HepG2 (cell line): ENCODE data around the gene ADH4. TPM values are rescaled to one million over a fixed set of nuclear protein-coding genes. Genes with fewer than 3 reads are reported as not detected.

Experiments
- ATAC-seq: fragments of 200-7000 bp; cut with Tn5 transposase; 3 replicates; pipeline ENCODE4 v1.9.1; 2020; ENCODE audit warnings: mild to moderate bottlenecking, moderate library complexity
- Bru-seq: library from RNA; stranded (reverse); fragments of 400-500 nt; gene quantifications from one replicate; lab custom pipeline; 2021; lab: Mats Ljungman, UMichigan
- BruChase-seq, 2 experiments: library from RNA; stranded (reverse); fragments of 400-500 nt; gene quantifications; one replicate each; lab custom pipeline; 2021; lab: Mats Ljungman, UMichigan
- BruUV-seq: library from RNA; stranded (reverse); fragments of 400-500 nt; replicated peaks from 2 replicates; lab custom pipeline; 2021; lab: Mats Ljungman, UMichigan
- CTCF ChIA-PET: fragments of 300-600 bp; formaldehyde crosslinking; extraction: SDS; loops from one replicate; lab custom pipeline; 2021; ENCODE audit warnings: low total read pairs, inconsistent platforms, low intra/inter-chr PET ratio; lab: Yijun Ruan, JAX
- POLR2A ChIA-PET: fragments of 350-600 bp; sonication (Branson Sonifier 250); formaldehyde crosslinking; loops from one replicate; lab custom pipeline; 2020; ENCODE audit warnings: antibody characterized with exemption, inconsistent platforms; lab: Yijun Ruan, JAX
- DNase-seq: peaks from one replicate; pipeline ENCODE4 v3.0.0-alpha.2; 2015; ENCODE audit warnings: low spot score
- FAIRE-seq: peaks from 3 replicates; lab custom pipeline; 2011; peaks lifted over from hg19 to GRCh38; lab: Jason Lieb, UNC
- H2AFZ ChIP-seq: one replicate; pipeline ENCODE4 v1.6.1; 2011; ENCODE audit warnings: low read length, inconsistent platforms
- H3K27ac ChIP-seq: fragments of 300-600 bp; 3 replicates; pipeline ENCODE4 v1.8.0; 2011; ENCODE audit warnings: mixed run types, mild to moderate bottlenecking, mixed read lengths, low read length, inconsistent platforms; ENCODE audit not compliant: insufficient read depth; ENCODE audit errors: extremely low read length
- H3K27me3 ChIP-seq, 2 experiments: fragments of 200-600 bp in 1 of 2; 2 replicates in 1 of 2; 3 replicates in 1 of 2; pipeline versions ENCODE4 v1.6.0 to v1.8.0; 2011; ENCODE audit warnings: low read length in 2 of 2, mild to moderate bottlenecking in 2 of 2, moderate library complexity in 2 of 2, inconsistent platforms in 1 of 2; ENCODE audit not compliant: insufficient read depth in 2 of 2, control insufficient read depth in 1 of 2
- H3K36me3 ChIP-seq, 2 experiments: fragments of 200-600 bp in 1 of 2; replicated peaks in 1 of 2; 2 replicates in 1 of 2; 3 replicates in 1 of 2; pipeline versions ENCODE4 v1.5.1 to v1.8.0; 2011; ENCODE audit warnings: low read length in 2 of 2, inconsistent platforms in 1 of 2; ENCODE audit not compliant: insufficient read depth in 2 of 2, control insufficient read depth in 1 of 2
- H3K4me1 ChIP-seq: 2 replicates; pipeline ENCODE4 v1.5.1; 2012; ENCODE audit warnings: low read length, inconsistent platforms; ENCODE audit not compliant: insufficient read depth
- H3K4me2 ChIP-seq: 2 replicates; pipeline ENCODE4 v1.6.0; 2011; ENCODE audit warnings: low read depth, low read length, inconsistent platforms
- H3K4me3 ChIP-seq, 3 experiments: fragments of 200-600 bp in 1 of 3; sonication (generic), shearing (Covaris generic) in 1 of 3; replicated peaks in 1 of 3; 2 replicates each; pipeline ENCODE4 v1.5.1; 2011 to 2016; ENCODE audit warnings: low read length in 3 of 3, inconsistent platforms in 2 of 3, low read depth in 2 of 3, mild to moderate bottlenecking in 2 of 3, control low read depth in 1 of 3, mixed read lengths in 1 of 3; ENCODE audit not compliant: insufficient read depth in 1 of 3
- H3K79me2 ChIP-seq: one replicate; pipeline ENCODE4 v1.6.1; 2011; ENCODE audit warnings: low read length, inconsistent platforms; ENCODE audit not compliant: insufficient read depth
- H3K9ac ChIP-seq: 2 replicates; pipeline ENCODE4 v1.6.0; 2011; ENCODE audit warnings: mild to moderate bottlenecking, low read depth, low read length, inconsistent platforms; ENCODE audit not compliant: insufficient read depth
- H3K9me3 ChIP-seq: 2 replicates; pipeline ENCODE4 v1.5.1; 2012; ENCODE audit warnings: mild to moderate bottlenecking, low read length
- H4K20me1 ChIP-seq: 2 replicates; pipeline ENCODE4 v1.6.0; 2011; ENCODE audit warnings: inconsistent platforms, mild to moderate bottlenecking, low read length, moderate library complexity; ENCODE audit not compliant: insufficient read depth
- HIVEP1 ChIP-seq: sonication (generic); formaldehyde crosslinking; IDR thresholded peaks from 2 replicates; pipeline ENCODE4 v1.4.0; 2020; ENCODE audit warnings: mild to moderate bottlenecking, missing genetic modification reagents
- HOXA5 ChIP-seq: sonication (generic); formaldehyde crosslinking; IDR thresholded peaks from 2 replicates; pipeline ENCODE4 v1.4.0; 2020; ENCODE audit warnings: missing genetic modification reagents
- ZNF564 ChIP-seq: sonication (generic); formaldehyde crosslinking; IDR thresholded peaks from 2 replicates; pipeline ENCODE4 v1.8.1; 2023; ENCODE audit warnings: mild to moderate bottlenecking, missing genetic modification reagents
- ZNF605 ChIP-seq: sonication (generic); formaldehyde crosslinking; IDR thresholded peaks from 2 replicates; pipeline ENCODE4 v1.8.0; 2022; ENCODE audit warnings: mild to moderate bottlenecking, missing genetic modification reagents
- ZNF775 ChIP-seq: sonication (generic); formaldehyde crosslinking; IDR thresholded peaks from 2 replicates; pipeline ENCODE4 v1.4.0; 2020; ENCODE audit warnings: missing genetic modification reagents, mild to moderate bottlenecking, moderate library complexity, borderline replicate concordance
- ZSCAN31 ChIP-seq: sonication (generic); formaldehyde crosslinking; IDR thresholded peaks from 2 replicates; pipeline ENCODE4 v1.5.0; 2020; ENCODE audit warnings: low read depth, mild to moderate bottlenecking, missing genetic modification reagents
- WGBS: methylation state at CpG from one replicate; pipeline ENCODE4 v1.1.6; 2017; ENCODE audit warnings: low lambda C conversion rate; 5-methylcytosine and 5-hydroxymethylcytosine counted together
- in situ Hi-C: cut with HindIII; loops from 2 replicates; pipeline ENCODE4 v1.10.0; 2017; ENCODE audit warnings: low pct_unique_long_range_greater_than_20kb; ENCODE audit not compliant: extremely low pct_ligation_motif_present
- intact Hi-C: fragments of 100-400 bp; cut with micrococcal nuclease; formaldehyde crosslinking; loops from one replicate; pipeline ENCODE4 v1.10.0; 2022; ENCODE audit not compliant: unreplicated experiment
- long read RNA-seq, 2 experiments: library from RNA in 1 of 2; library from polyadenylated mRNA in 1 of 2; stranded (forward) in 1 of 2; unstranded in 1 of 2; transcript quantifications; one replicate each; pipeline ENCODE4 v2.0.0, GENCODE V29; 2019 to 2022
- polyA minus RNA-seq, 3 experiments: library from RNA; depleted of rRNA, polyadenylated mRNA; stranded (reverse); fragments of >200 nt; gene quantifications; 2 replicates each; pipeline ENCODE4 v1.2.3, GENCODE V29; 2011; ENCODE audit warnings: low replicate concordance in 1 of 3
- polyA plus RNA-seq, 8 experiments: library from polyadenylated mRNA; depleted of rRNA in 3 of 8; stranded (reverse) in 7 of 8; unstranded in 1 of 8; fragments of >200 nt; fragmentation: Illumina TruSeq in 4 of 8; extraction: Trizol in 4 of 8; gene quantifications; 2 replicates each; pipeline versions ENCODE4 v1.2.1 to v1.2.3, GENCODE V29; 2011 to 2016; ENCODE audit warnings: low read depth in 4 of 8, missing spikeins in 1 of 8, mixed read lengths in 1 of 8; ENCODE audit not compliant: insufficient read depth in 1 of 8
- total RNA-seq, 5 experiments: library from RNA; depleted of rRNA; stranded (reverse); fragments of >200 nt; fragmentation: Illumina TruSeq; extraction: Trizol; gene quantifications; 2 replicates each; pipeline ENCODE4 v1.2.3, GENCODE V29; 2016; ENCODE audit warnings: low read depth in 1 of 5
- TF ChIP-seq, protein P1 (sequence below): sonication (generic); formaldehyde crosslinking; IDR thresholded peaks from 2 replicates; pipeline ENCODE4 v1.4.0; 2020; ENCODE audit warnings: missing genetic modification reagents
- TF ChIP-seq, protein P2 (sequence below): sonication (generic); formaldehyde crosslinking; IDR thresholded peaks from 2 replicates; pipeline ENCODE4 v1.4.0; 2020; ENCODE audit warnings: missing genetic modification reagents
- TF ChIP-seq, protein P3 (sequence below): sonication (generic); formaldehyde crosslinking; IDR thresholded peaks from 2 replicates; pipeline ENCODE4 v1.4.0; 2020; ENCODE audit warnings: missing genetic modification reagents, borderline replicate concordance

Gene ADH4
- 31.1 and 50.3 TPM in 2 replicates for total RNA-seq (2016; rRNA removed; fragmentation: Illumina TruSeq; extraction: Trizol)
- total RNA-seq (2016; cell fraction: cytosol; rRNA removed; fragmentation: Illumina TruSeq; extraction: Trizol; ENCODE audit: low read depth): 6.6 and 7.8 TPM in 2 replicates
- total RNA-seq (2016; cell fraction: insoluble cytoplasmic fraction; rRNA removed; fragmentation: Illumina TruSeq; extraction: Trizol): 31.9 and 48.4 TPM in 2 replicates
- 13.2 and 14.5 TPM in 2 replicates for total RNA-seq (2016; cell fraction: membrane; rRNA removed; fragmentation: Illumina TruSeq; extraction: Trizol)
- 14.8 and 21.7 TPM in 2 replicates for total RNA-seq (2016; cell fraction: nucleus; rRNA removed; fragmentation: Illumina TruSeq; extraction: Trizol)
- 24.3 and 24.5 TPM in 2 replicates for polyA plus RNA-seq (2011; rRNA removed)
- 10.8 and 19.5 TPM in 2 replicates for polyA plus RNA-seq (2011; cell fraction: cytosol; rRNA removed)
- polyA plus RNA-seq (2011; cell fraction: nucleus; rRNA removed): 6.5 and 12.0 TPM in 2 replicates
- polyA plus RNA-seq (2012): 73.7 and 95.1 TPM in 2 replicates
- 5.1 and 5.7 TPM in 2 replicates for polyA plus RNA-seq (2016; cell fraction: cytosol; fragmentation: Illumina TruSeq; extraction: Trizol; ENCODE audit: low read depth)
- polyA plus RNA-seq (2016; cell fraction: insoluble cytoplasmic fraction; fragmentation: Illumina TruSeq; extraction: Trizol; ENCODE audit: low read depth): 41.1 and 43.3 TPM in 2 replicates
- 9.5 and 9.6 TPM in 2 replicates for polyA plus RNA-seq (2016; cell fraction: membrane; fragmentation: Illumina TruSeq; extraction: Trizol; ENCODE audit: low read depth)
- polyA plus RNA-seq (2016; cell fraction: nucleus; fragmentation: Illumina TruSeq; extraction: Trizol; ENCODE audit: insufficient read depth, low read depth): 22.6 and 23.2 TPM in 2 replicates
- polyA minus RNA-seq (2011; rRNA and poly(A)+ RNA removed; ENCODE audit: low replicate concordance): 13.5 TPM in 1 of 2 replicates, not detected in the other
- 10.0 and 13.9 TPM in 2 replicates for polyA minus RNA-seq (2011; cell fraction: cytosol; rRNA and poly(A)+ RNA removed)
- polyA minus RNA-seq (2011; cell fraction: nucleus; rRNA and poly(A)+ RNA removed): 20.1 and 24.9 TPM in 2 replicates
- Bru-seq, nascent RNA: percentile 85 among the genes with signal in this experiment
- BruChase-seq, experiment 1, labeled RNA remaining after a 6-hour chase: percentile 72 among the genes with signal in this experiment
- BruChase-seq, experiment 2, labeled RNA remaining after a 2-hour chase: percentile 67 among the genes with signal in this experiment
- long read RNA-seq, experiment 1, transcript ADH4-201 (9 exons, 1,993 nt): major isoform, 43 of 59 reads
- long read RNA-seq, experiment 1, partial matches to known transcripts: 10 of 59 reads
- long read RNA-seq, experiment 1, other reads (novel, unspliced or antisense): 5 of 59 reads
- long read RNA-seq, experiment 2, transcript ADH4-201 (9 exons, 1,993 nt): major isoform, 19 of 67 reads
- long read RNA-seq, experiment 2, partial matches to known transcripts: 7 of 67 reads
- long read RNA-seq, experiment 2, other reads (novel, unspliced or antisense): 38 of 67 reads

DNA sequence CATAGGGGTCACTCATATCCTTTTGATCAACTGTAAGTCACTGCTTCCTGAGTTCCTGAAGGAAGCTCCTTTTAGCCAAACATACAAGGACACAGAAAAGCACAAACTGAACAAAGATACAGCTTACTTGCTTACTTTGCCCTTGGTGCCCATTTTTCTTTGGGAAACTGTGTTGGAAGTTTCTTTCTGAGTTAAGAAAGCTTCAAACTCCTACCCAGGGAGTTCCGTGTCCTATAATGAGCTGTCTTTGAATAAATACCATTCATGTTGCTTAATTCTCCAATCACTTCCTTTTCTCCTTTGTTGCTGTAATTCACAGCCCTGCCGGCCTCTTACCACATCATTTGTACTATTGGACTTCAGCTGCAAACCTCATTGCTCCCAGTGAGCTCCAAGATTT lies at the start of gene ADH4:
Gene ADH4, minus strand, starts transcription at position 228 of the 400 bp plus-strand sequence. Its CDS starts 75 bp downstream, at position 153.
- no peaks in the 10 kb centered on the region for H3K27me3 ChIP-seq
- peak within 1 kb of the TSS; percentile 96 for H3K27ac ChIP-seq
- peak; percentile 83 for DNase-seq
- no peaks in the 10 kb centered on the region for H3K9me3 ChIP-seq
- intact Hi-C loops: loop anchor here (5.0 kb wide), 1 partner anchor 57 kb away; the partner anchor contains the start of gene ADH5
- peaks cover 0 to 7% of the 10 kb centered on the region in 2 experiments; a peak in 1 of 5 replicates for H3K36me3 ChIP-seq
- H3K4me2 ChIP-seq: peak within 1 kb of the TSS; percentile 75
- no TSS peak for BruUV-seq
- H3K4me1 ChIP-seq: peaks cover 59% of the 10 kb centered on the region
- no peaks in the 10 kb centered on the region for H4K20me1 ChIP-seq
- peak within 1 kb of the TSS; percentile 85 for H3K9ac ChIP-seq
- peak within 1 kb of the TSS; percentile 45 to 64 (median 54); a peak in 5 of 6 replicates for H3K4me3 ChIP-seq
- POLR2A ChIA-PET: interaction anchor here (0.7 to 2.6 kb wide), 25 partner anchors 8 to 419 kb away, joined by 3 to 58 read pairs (median 5); partner anchors contain the start of genes ADH5, ADH6, EIF4E and METAP1
- ATAC-seq: peak; percentile 93
- peaks cover 13% of the 10 kb centered on the region for H3K79me2 ChIP-seq
- FAIRE-seq: peak; percentile 84
- in situ Hi-C loops: no loop called here
- 0% methylated on average over 2 of the region's 2 CpGs for WGBS
- CTCF ChIA-PET: no interaction called here
- peak within 1 kb of the TSS; percentile 96 for H2AFZ ChIP-seq
- no peak for TF ChIP-seq ZSCAN31 (CRISPR knock-in tag)
- TF ChIP-seq, protein P1, sequence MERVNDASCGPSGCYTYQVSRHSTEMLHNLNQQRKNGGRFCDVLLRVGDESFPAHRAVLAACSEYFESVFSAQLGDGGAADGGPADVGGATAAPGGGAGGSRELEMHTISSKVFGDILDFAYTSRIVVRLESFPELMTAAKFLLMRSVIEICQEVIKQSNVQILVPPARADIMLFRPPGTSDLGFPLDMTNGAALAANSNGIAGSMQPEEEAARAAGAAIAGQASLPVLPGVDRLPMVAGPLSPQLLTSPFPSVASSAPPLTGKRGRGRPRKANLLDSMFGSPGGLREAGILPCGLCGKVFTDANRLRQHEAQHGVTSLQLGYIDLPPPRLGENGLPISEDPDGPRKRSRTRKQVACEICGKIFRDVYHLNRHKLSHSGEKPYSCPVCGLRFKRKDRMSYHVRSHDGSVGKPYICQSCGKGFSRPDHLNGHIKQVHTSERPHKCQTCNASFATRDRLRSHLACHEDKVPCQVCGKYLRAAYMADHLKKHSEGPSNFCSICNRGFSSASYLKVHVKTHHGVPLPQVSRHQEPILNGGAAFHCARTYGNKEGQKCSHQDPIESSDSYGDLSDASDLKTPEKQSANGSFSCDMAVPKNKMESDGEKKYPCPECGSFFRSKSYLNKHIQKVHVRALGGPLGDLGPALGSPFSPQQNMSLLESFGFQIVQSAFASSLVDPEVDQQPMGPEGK (CRISPR knock-in tag): 0 out of 2 replicates have a peak, but pooled peaks have one; percentile 17
- TF ChIP-seq, protein P2, sequence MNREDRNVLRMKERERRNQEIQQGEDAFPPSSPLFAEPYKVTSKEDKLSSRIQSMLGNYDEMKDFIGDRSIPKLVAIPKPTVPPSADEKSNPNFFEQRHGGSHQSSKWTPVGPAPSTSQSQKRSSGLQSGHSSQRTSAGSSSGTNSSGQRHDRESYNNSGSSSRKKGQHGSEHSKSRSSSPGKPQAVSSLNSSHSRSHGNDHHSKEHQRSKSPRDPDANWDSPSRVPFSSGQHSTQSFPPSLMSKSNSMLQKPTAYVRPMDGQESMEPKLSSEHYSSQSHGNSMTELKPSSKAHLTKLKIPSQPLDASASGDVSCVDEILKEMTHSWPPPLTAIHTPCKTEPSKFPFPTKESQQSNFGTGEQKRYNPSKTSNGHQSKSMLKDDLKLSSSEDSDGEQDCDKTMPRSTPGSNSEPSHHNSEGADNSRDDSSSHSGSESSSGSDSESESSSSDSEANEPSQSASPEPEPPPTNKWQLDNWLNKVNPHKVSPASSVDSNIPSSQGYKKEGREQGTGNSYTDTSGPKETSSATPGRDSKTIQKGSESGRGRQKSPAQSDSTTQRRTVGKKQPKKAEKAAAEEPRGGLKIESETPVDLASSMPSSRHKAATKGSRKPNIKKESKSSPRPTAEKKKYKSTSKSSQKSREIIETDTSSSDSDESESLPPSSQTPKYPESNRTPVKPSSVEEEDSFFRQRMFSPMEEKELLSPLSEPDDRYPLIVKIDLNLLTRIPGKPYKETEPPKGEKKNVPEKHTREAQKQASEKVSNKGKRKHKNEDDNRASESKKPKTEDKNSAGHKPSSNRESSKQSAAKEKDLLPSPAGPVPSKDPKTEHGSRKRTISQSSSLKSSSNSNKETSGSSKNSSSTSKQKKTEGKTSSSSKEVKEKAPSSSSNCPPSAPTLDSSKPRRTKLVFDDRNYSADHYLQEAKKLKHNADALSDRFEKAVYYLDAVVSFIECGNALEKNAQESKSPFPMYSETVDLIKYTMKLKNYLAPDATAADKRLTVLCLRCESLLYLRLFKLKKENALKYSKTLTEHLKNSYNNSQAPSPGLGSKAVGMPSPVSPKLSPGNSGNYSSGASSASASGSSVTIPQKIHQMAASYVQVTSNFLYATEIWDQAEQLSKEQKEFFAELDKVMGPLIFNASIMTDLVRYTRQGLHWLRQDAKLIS (CRISPR knock-in tag): peak; percentile 91
- TF ChIP-seq ZNF564 (CRISPR knock-in tag): no peak
- no peak for TF ChIP-seq HIVEP1
- TF ChIP-seq ZNF775 (CRISPR knock-in tag): no peak
- no peak for TF ChIP-seq ZNF605 (CRISPR knock-in tag)
- TF ChIP-seq, protein P3, sequence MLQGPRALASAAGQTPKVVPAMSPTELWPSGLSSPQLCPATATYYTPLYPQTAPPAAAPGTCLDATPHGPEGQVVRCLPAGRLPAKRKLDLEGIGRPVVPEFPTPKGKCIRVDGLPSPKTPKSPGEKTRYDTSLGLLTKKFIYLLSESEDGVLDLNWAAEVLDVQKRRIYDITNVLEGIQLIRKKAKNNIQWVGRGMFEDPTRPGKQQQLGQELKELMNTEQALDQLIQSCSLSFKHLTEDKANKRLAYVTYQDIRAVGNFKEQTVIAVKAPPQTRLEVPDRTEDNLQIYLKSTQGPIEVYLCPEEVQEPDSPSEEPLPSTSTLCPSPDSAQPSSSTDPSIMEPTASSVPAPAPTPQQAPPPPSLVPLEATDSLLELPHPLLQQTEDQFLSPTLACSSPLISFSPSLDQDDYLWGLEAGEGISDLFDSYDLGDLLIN (CRISPR knock-in tag): no peak
- 0 out of 2 replicates have a peak, but pooled peaks have one; percentile 70 for TF ChIP-seq HOXA5 (CRISPR knock-in tag)
